Heart left ventricle (tissue), 13 donors: Measurements from ENCODE around the gene IFT122.

Experiments used
- POLR2A ChIP-seq, 2 donors: fragments of 450-650 bp; IDR thresholded peaks; one replicate each; pipeline ENCODE4 v1.6.1; 2017; ENCODE audit warnings: antibody characterized with exemption in 2 of 2, mild to moderate bottlenecking in 2 of 2, moderate library complexity in 2 of 2
- TF ChIP-seq, protein P1 (sequence below), 12 donors: fragments of 200-600 bp; sonication (generic) in 4 of 12; IDR thresholded peaks; one replicate each; pipeline versions ENCODE4 v1.5.0 to v1.8.0; 2018 to 2022; ENCODE audit warnings: antibody characterized with exemption in 12 of 12, mild to moderate bottlenecking in 5 of 12
- donor health status: ischemic (EF 13 %, LVEDD 7.1; RV severe dilation, severe dysfunction).
- donor health status: DM: no; HTN: yes; CAD: no.
- donor health status: DM: no; HTN: no; CAD: no.
- donor health status: ischemic (EF 25% LVEDD 6.9; RV normal size, moderate dysfunction).
- donor health status: ischemic (EF 25% LVEDD 5.7; RV mildly dilated, moderate dysfunction).
- donor health status: ischemic (EF 35%, LVEDD 5.7; RV mildly dilated, moderate dysfunction).
- donor health status: nonischemic (EF 11% LVEDD 7.7; RV severe dilation, severe dysfunction).
- donor health status: DM: yes; HTN: yes; CAD: no.
- donor health status: PGD.
- donor health status: ischemic (EF 29% LVEDD 5.4; RV normal size, mild dysfunction).
- donor health status: nonischemic (EF 23%, LVEDD 6.1; RV moderate dilation, normal function).

- TF ChIP-seq POLR2A (IDR thresholded peaks at IDR 0.05) = no peak
- TF ChIP-seq, protein P1, sequence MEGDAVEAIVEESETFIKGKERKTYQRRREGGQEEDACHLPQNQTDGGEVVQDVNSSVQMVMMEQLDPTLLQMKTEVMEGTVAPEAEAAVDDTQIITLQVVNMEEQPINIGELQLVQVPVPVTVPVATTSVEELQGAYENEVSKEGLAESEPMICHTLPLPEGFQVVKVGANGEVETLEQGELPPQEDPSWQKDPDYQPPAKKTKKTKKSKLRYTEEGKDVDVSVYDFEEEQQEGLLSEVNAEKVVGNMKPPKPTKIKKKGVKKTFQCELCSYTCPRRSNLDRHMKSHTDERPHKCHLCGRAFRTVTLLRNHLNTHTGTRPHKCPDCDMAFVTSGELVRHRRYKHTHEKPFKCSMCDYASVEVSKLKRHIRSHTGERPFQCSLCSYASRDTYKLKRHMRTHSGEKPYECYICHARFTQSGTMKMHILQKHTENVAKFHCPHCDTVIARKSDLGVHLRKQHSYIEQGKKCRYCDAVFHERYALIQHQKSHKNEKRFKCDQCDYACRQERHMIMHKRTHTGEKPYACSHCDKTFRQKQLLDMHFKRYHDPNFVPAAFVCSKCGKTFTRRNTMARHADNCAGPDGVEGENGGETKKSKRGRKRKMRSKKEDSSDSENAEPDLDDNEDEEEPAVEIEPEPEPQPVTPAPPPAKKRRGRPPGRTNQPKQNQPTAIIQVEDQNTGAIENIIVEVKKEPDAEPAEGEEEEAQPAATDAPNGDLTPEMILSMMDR (IDR thresholded peaks at IDR 0.05) = no peak
These were observed 79.4 kb downstream of the IFT122 start for GRCh38 chr3:129519449-129519848.
